ENCODE data around the gene MPV17.
"Not testable (repeated sequence)": the region's sequence is repeated elsewhere in the genome, so short reads cannot be mapped to it uniquely, and the experiment has no call there.

MPV17 gene

GRCh38 chr2:27270131-27270530, 52.8 kb downstream of the MPV17 start:
- no peak for TF ChIP-seq CTCF (IDR thresholded peaks at IDR 0.05; ENCODE audit: control insufficient read depth, insufficient read depth, low read depth, low read length, missing control alignments)
- DNase-seq (ENCODE audit: low read depth) = no peak
- H3K4me3 ChIP-seq (ENCODE audit: control insufficient read depth, low read depth, low read length) = no peak overlapping the region

- DNase-seq (ENCODE audit: low read depth); H3K4me3 ChIP-seq (ENCODE audit: control insufficient read depth, low read depth, low read length): not testable (repeated sequence)
These were observed 54.6 kb downstream of the MPV17 start for GRCh38 chr2:27268296-27268695.

GRCh38 chr2:27265536-27265870, 57.4 kb downstream of the MPV17 start:
- no peak for DNase-seq (ENCODE audit: low read depth)
- H3K4me3 ChIP-seq (ENCODE audit: control insufficient read depth, low read depth, low read length) = no peak overlapping the region
- TF ChIP-seq CTCF (IDR thresholded peaks at IDR 0.05; ENCODE audit: control insufficient read depth, insufficient read depth, low read depth, low read length, missing control alignments) = no peak

GRCh38 chr2:27264753-27265535, 58.0 kb downstream of the MPV17 start:
- no peak for DNase-seq (ENCODE audit: low read depth)
- peak; percentile 27 for TF ChIP-seq CTCF (IDR thresholded peaks at IDR 0.05; ENCODE audit: control insufficient read depth, insufficient read depth, low read depth, low read length, missing control alignments)
- no peak overlapping the region; the same call in 1 of the 2 replicates for H3K4me3 ChIP-seq (ENCODE audit: control insufficient read depth, low read depth, low read length)

GRCh38 chr2:27264253-27264752, 58.6 kb downstream of the MPV17 start:
- DNase-seq (ENCODE audit: low read depth) = no peak
- no peak overlapping the region for H3K4me3 ChIP-seq (ENCODE audit: control insufficient read depth, low read depth, low read length)
- TF ChIP-seq CTCF (IDR thresholded peaks at IDR 0.05; ENCODE audit: control insufficient read depth, insufficient read depth, low read depth, low read length, missing control alignments) = no peak

- TF ChIP-seq CTCF (IDR thresholded peaks at IDR 0.05; ENCODE audit: control insufficient read depth, insufficient read depth, low read depth, low read length, missing control alignments) = no peak
- H3K4me3 ChIP-seq (ENCODE audit: control insufficient read depth, low read depth, low read length) = peak overlapping the region; percentile 21
- DNase-seq (ENCODE audit: low read depth) = no peak
These were observed 59.3 kb downstream of the MPV17 start for GRCh38 chr2:27263287-27264252.

Data from AG09309 (cell line).